Caco-2 (cell line): Measurements from ENCODE around the gene ABCD1. TPM values are rescaled to one million over a fixed set of nuclear protein-coding genes. Genes with fewer than 3 reads are reported as not detected.

Source experiments
- BruUV-seq: library from RNA; stranded (reverse); fragments of 400-500 nt; replicated peaks from 2 replicates; lab custom pipeline; 2021; lab: Mats Ljungman, UMichigan
- CTCF ChIA-PET: fragments of 300-600 bp; sonication (Branson Sonifier 250); formaldehyde crosslinking; loops from one replicate; lab custom pipeline; 2022; ENCODE audit warnings: antibody characterized with exemption; lab: Charles Lee
- POLR2A ChIA-PET: fragments of 300-600 bp; sonication (Branson Sonifier 250); formaldehyde crosslinking; loops from one replicate; lab custom pipeline; 2022; ENCODE audit warnings: antibody characterized with exemption; lab: Charles Lee
- DNase-seq, 2 experiments: peaks; one replicate each; pipeline versions ENCODE4 v3.0.0 to v3.0.0-alpha.2; 2020 to 2022
- H3K27me3 ChIP-seq: replicated peaks from 2 replicates; pipeline ENCODE4 v1.6.0; 2011; ENCODE audit warnings: low read length; ENCODE audit not compliant: control insufficient read depth, insufficient read depth
- H3K36me3 ChIP-seq: 2 replicates; pipeline ENCODE4 v1.5.1; 2011; ENCODE audit warnings: low read length; ENCODE audit not compliant: control insufficient read depth, insufficient read depth
- H3K4me1 ChIP-seq: fragments of 250-450 bp; sonication (Bioruptor Pico); 2 replicates; pipeline ENCODE4 v1.5.1; 2020; ENCODE audit warnings: mild to moderate bottlenecking
- H3K4me3 ChIP-seq: 2 replicates; pipeline ENCODE4 v1.5.1; 2011; ENCODE audit warnings: low read depth, mild to moderate bottlenecking, control low read depth, low read length
- H3K9me3 ChIP-seq: fragments of 250-450 bp; sonication (Bioruptor Pico); 2 replicates; pipeline ENCODE4 v1.5.1; 2020; ENCODE audit warnings: mild to moderate bottlenecking, moderate library complexity
- H3K27ac Mint-ChIP-seq: one replicate; pipeline ENCODE4 v1.8.0; 2022; ENCODE audit warnings: mixed read lengths; ENCODE audit not compliant: unreplicated experiment
- H3K27me3 Mint-ChIP-seq: one replicate; pipeline ENCODE4 v1.8.0; 2022; ENCODE audit warnings: mixed read lengths; ENCODE audit not compliant: insufficient read depth, unreplicated experiment
- H3K36me3 Mint-ChIP-seq: one replicate; pipeline ENCODE4 v1.8.0; 2022; ENCODE audit warnings: mild to moderate bottlenecking, mixed read lengths; ENCODE audit not compliant: insufficient read depth, unreplicated experiment
- H3K4me1 Mint-ChIP-seq: one replicate; pipeline ENCODE4 v1.8.0; 2022; ENCODE audit warnings: low read depth, mixed read lengths; ENCODE audit not compliant: unreplicated experiment
- H3K4me3 Mint-ChIP-seq: one replicate; pipeline ENCODE4 v1.8.0; 2022; ENCODE audit warnings: mild to moderate bottlenecking, moderate library complexity, mixed read lengths; ENCODE audit not compliant: unreplicated experiment
- H3K9me3 Mint-ChIP-seq: one replicate; pipeline ENCODE4 v1.8.0; 2022; ENCODE audit warnings: mixed read lengths; ENCODE audit not compliant: unreplicated experiment
- CTCF ChIP-seq, 2 experiments: fragments of 200-600 bp in 1 of 2; IDR thresholded peaks; 1 replicate in 1 of 2; 2 replicates in 1 of 2; pipeline versions ENCODE4 v1.5.1 to v1.8.0; 2011 to 2022; ENCODE audit warnings: antibody characterized with exemption in 1 of 2, control low read depth in 1 of 2, inconsistent platforms in 1 of 2, low read depth in 1 of 2, low read length in 1 of 2, mild to moderate bottlenecking in 1 of 2, moderate library complexity in 1 of 2; ENCODE audit not compliant: insufficient read depth in 1 of 2, severe bottlenecking in 1 of 2, unreplicated experiment in 1 of 2
- intact Hi-C: fragments of 100-400 bp; cut with micrococcal nuclease; formaldehyde crosslinking; loops from one replicate; pipeline ENCODE4 v1.10.0; 2022; ENCODE audit not compliant: unreplicated experiment
- total RNA-seq: library from RNA; stranded (reverse); gene quantifications from 2 replicates; pipeline ENCODE4 v1.2.3, GENCODE V29; 2022

ABCD1 gene
- total RNA-seq, 1 experiment from 2014 or later = 4.3 TPM

- H3K9me3 ChIP-seq = no peaks in the 10 kb centered on the region
- DNase-seq = no peak
- ChIA-PET CTCF (no interaction called here), POLR2A (interaction anchor here (0.5 kb wide), 1 partner anchor 31 kb away, joined by 8 read pairs; no protein-coding TSS in a partner anchor)
- Mint-ChIP-seq H3K4me1 (no peaks in the 10 kb centered on the region), H3K4me3 (no peak overlapping the region), H3K27me3 (no peaks in the 10 kb centered on the region), H3K27ac (no peak overlapping the region), H3K9me3 (no peaks in the 10 kb centered on the region), H3K36me3 (peaks cover 6% of the 10 kb centered on the region)
- TF ChIP-seq CTCF (IDR thresholded peaks at IDR 0.05; ENCODE audit: insufficient read depth in 1 of 2, low read depth in 1 of 2, low read length in 1 of 2, severe bottlenecking in 1 of 2, unreplicated experiment in 1 of 2) = no peak
- no TSS peak for BruUV-seq
- H3K27me3 ChIP-seq = no peaks in the 10 kb centered on the region
- H3K36me3 ChIP-seq = no peaks in the 10 kb centered on the region
- no peak overlapping the region for H3K4me3 ChIP-seq
- intact Hi-C loops = loop anchor here (5.0 to 10.0 kb wide), 3 partner anchors 67 to 583 kb away; partner anchors contain the start of genes ABCD1, ARHGAP4, BCAP31 and FLNA
- 0 out of 2 replicates have a peak, but pooled peaks cover 4% of the 10 kb centered on the region for H3K4me1 ChIP-seq
Observed at GRCh38 chrX:153789654-153790053, 65.0 kb downstream of the ABCD1 start.

- H3K27ac Mint-ChIP-seq = no peak overlapping the region
- CTCF ChIA-PET = no interaction called here
- BruUV-seq = no TSS peak
- no peaks in the 10 kb centered on the region for H3K9me3 Mint-ChIP-seq
- no peaks in the 10 kb centered on the region for H3K27me3 Mint-ChIP-seq
- H3K4me3 Mint-ChIP-seq = no peak overlapping the region
- no peaks in the 10 kb centered on the region for H3K4me1 Mint-ChIP-seq
- H3K27me3 ChIP-seq = no peaks in the 10 kb centered on the region
- no peaks in the 10 kb centered on the region for H3K9me3 ChIP-seq
- H3K36me3 ChIP-seq = no peaks in the 10 kb centered on the region
- 0 out of 2 replicates have a peak, but pooled peaks cover 4% of the 10 kb centered on the region for H3K4me1 ChIP-seq
- no peak for TF ChIP-seq CTCF (IDR thresholded peaks at IDR 0.05; ENCODE audit: insufficient read depth in 1 of 2, low read depth in 1 of 2, low read length in 1 of 2, severe bottlenecking in 1 of 2, unreplicated experiment in 1 of 2)
- DNase-seq = no peak
- no peak overlapping the region for H3K4me3 ChIP-seq
- intact Hi-C loops = loop anchor here (5.0 to 10.0 kb wide), 3 partner anchors 69 to 581 kb away; partner anchors contain the start of genes ABCD1, ARHGAP4, BCAP31 and FLNA
- POLR2A ChIA-PET = interaction anchor here (0.6 kb wide), 1 partner anchor 580 kb away, joined by 3 read pairs; no protein-coding TSS in a partner anchor
- peaks cover 11% of the 10 kb centered on the region for H3K36me3 Mint-ChIP-seq
Observed at GRCh38 chrX:153791104-153791852, 66.6 kb downstream of the ABCD1 start.

- no peak for TF ChIP-seq CTCF (IDR thresholded peaks at IDR 0.05; ENCODE audit: insufficient read depth in 1 of 2, low read depth in 1 of 2, low read length in 1 of 2, severe bottlenecking in 1 of 2, unreplicated experiment in 1 of 2)
- Histone ChIP-seq H3K4me1 (0 out of 2 replicates have a peak, but pooled peaks cover 4% of the 10 kb centered on the region), H3K9me3 (no peaks in the 10 kb centered on the region), H3K27me3 (no peaks in the 10 kb centered on the region), H3K36me3 (no peaks in the 10 kb centered on the region), H3K4me3 (no peak overlapping the region)
- no peaks in the 10 kb centered on the region for H3K27me3 Mint-ChIP-seq
- intact Hi-C loops = loop anchor here (5.0 to 10.0 kb wide), 3 partner anchors 70 to 580 kb away; partner anchors contain the start of genes ABCD1, ARHGAP4, BCAP31 and FLNA
- H3K4me3 Mint-ChIP-seq = peak overlapping the region; percentile 90
- no peak overlapping the region for H3K27ac Mint-ChIP-seq
- ChIA-PET CTCF (no interaction called here), POLR2A (no interaction called here)
- peaks cover 11% of the 10 kb centered on the region for H3K36me3 Mint-ChIP-seq
- no peaks in the 10 kb centered on the region for H3K4me1 Mint-ChIP-seq
- DNase-seq = no peak
- H3K9me3 Mint-ChIP-seq = no peaks in the 10 kb centered on the region
- BruUV-seq = no TSS peak
Observed at GRCh38 chrX:153792368-153792767, 67.7 kb downstream of the ABCD1 start.
